Gastrocnemius medialis (tissue), 4 donors: Measurements from ENCODE around the gene ENTPD7. TPM values are rescaled to one million over a fixed set of nuclear protein-coding genes. Genes with fewer than 3 reads are reported as not detected.

Experiments used
- ATAC-seq, 2 donors: fragments of 150-250 bp; one replicate each; pipeline ENCODE4 v1.9.1; 2016
- DNase-seq, 2 donors: peaks; one replicate each; pipeline ENCODE4 v3.0.0-alpha.2; 2019
- H3K27ac ChIP-seq, 4 donors: fragments of 200-600 bp; sonication (generic); 1 replicate in 1 of 4; 2 replicates in 3 of 4; pipeline ENCODE4 v1.5.1; 2016 to 2018; ENCODE audit warnings: mild to moderate bottlenecking in 2 of 4, moderate library complexity in 1 of 4
- H3K27me3 ChIP-seq, 3 donors: fragments of 200-600 bp; sonication (generic) in 2 of 3; 1 replicate in 1 of 3; 2 replicates in 2 of 3; pipeline versions ENCODE4 v1.5.1 to v1.6.0; 2016 to 2019; ENCODE audit warnings: mild to moderate bottlenecking in 1 of 3, moderate library complexity in 1 of 3
- H3K36me3 ChIP-seq, 2 donors: fragments of 200-600 bp; sonication (generic) in 1 of 2; one replicate each; pipeline ENCODE4 v1.5.1; 2017 to 2018
- H3K4me1 ChIP-seq, 2 donors: fragments of 200-600 bp; sonication (generic) in 1 of 2; one replicate each; pipeline ENCODE4 v1.5.1; 2016 to 2017; ENCODE audit warnings: mild to moderate bottlenecking in 2 of 2
- H3K4me3 ChIP-seq, 4 donors: fragments of 200-600 bp; sonication (generic) in 3 of 4; 1 replicate in 1 of 4; 2 replicates in 3 of 4; pipeline ENCODE4 v1.5.1; 2016 to 2019; ENCODE audit warnings: mild to moderate bottlenecking in 2 of 4
- H3K9me3 ChIP-seq, 3 donors: fragments of 200-600 bp; sonication (generic) in 2 of 3; 1 replicate in 1 of 3; 2 replicates in 2 of 3; pipeline ENCODE4 v1.5.1; 2016 to 2019
- CTCF ChIP-seq, 5 experiments: fragments of 450-650 bp in 3 of 5; fragments of 200-600 bp in 2 of 5; sonication (generic) in 2 of 5; IDR thresholded peaks in 4 of 5; conservative IDR thresholded peaks in 1 of 5; 1 replicate in 4 of 5; 2 replicates in 1 of 5; pipeline ENCODE4 v1.5.1; 2016 to 2019; ENCODE audit warnings: antibody characterized with exemption in 5 of 5, mild to moderate bottlenecking in 3 of 5, moderate library complexity in 3 of 5
- POLR2A ChIP-seq, 2 donors: fragments of 450-650 bp; IDR thresholded peaks; one replicate each; pipeline ENCODE4 v1.6.1; 2017; ENCODE audit warnings: antibody characterized with exemption in 2 of 2, mild to moderate bottlenecking in 2 of 2, moderate library complexity in 2 of 2
- in situ Hi-C, 4 donors: fragments of 200-750 bp; cut with MboI; loops; one replicate each; pipeline versions ENCODE4 v1.15.0 to v1.8.0; 2017; ENCODE audit warnings: low sequenced_read_pairs in 4 of 4
- intact Hi-C: fragments of 100-400 bp; cut with DNase I; formaldehyde crosslinking; loops from one replicate; pipeline ENCODE4 v1.15.1; 2023; ENCODE audit warnings: low total_unique reads
- total RNA-seq, 4 donors: library from RNA; depleted of rRNA; stranded (reverse); fragments of >200 nt; gene quantifications; one replicate each; pipeline versions ENCODE4 v1.1.0 to v1.2.3, GENCODE V29; 2016

ENTPD7 gene
- total RNA-seq, 4 donors from 2014 or later, result 0.32 to 1.1 (median 0.76) TPM

- no peak overlapping the region for H3K27ac ChIP-seq
- H3K4me1 ChIP-seq, result no peaks in the 10 kb centered on the region
- DNase-seq, result no peak
- no peak for ATAC-seq
- intact Hi-C loops, result no loop called here
- H3K9me3 ChIP-seq, result no peaks in the 10 kb centered on the region
- in situ Hi-C loops, result no loop called here
- no peaks in the 10 kb centered on the region for H3K27me3 ChIP-seq
- no peaks in the 10 kb centered on the region for H3K36me3 ChIP-seq
- H3K4me3 ChIP-seq, result no peak overlapping the region
- TF ChIP-seq POLR2A (IDR thresholded peaks at IDR 0.05) (no peak), CTCF (IDR thresholded peaks at IDR 0.05 in 4 of 5, conservative IDR thresholded peaks at IDR 0.05 in 1 of 5) (no peak)
Measured at GRCh38 chr10:99671386-99671785, 12.1 kb downstream of the ENTPD7 start.

- DNase-seq, result no peak
- Histone ChIP-seq H3K4me1 (no peaks in the 10 kb centered on the region), H3K27me3 (no peaks in the 10 kb centered on the region), H3K27ac (no peak overlapping the region), H3K36me3 (no peaks in the 10 kb centered on the region), H3K9me3 (no peaks in the 10 kb centered on the region), H3K4me3 (no peak overlapping the region)
- in situ Hi-C loops, result no loop called here
- TF ChIP-seq POLR2A (IDR thresholded peaks at IDR 0.05), result no peak
- TF ChIP-seq CTCF (IDR thresholded peaks at IDR 0.05 in 4 of 5, conservative IDR thresholded peaks at IDR 0.05 in 1 of 5), result no peak
- intact Hi-C loops, result no loop called here
- no peak for ATAC-seq
Measured at GRCh38 chr10:99672884-99673283, 13.6 kb downstream of the ENTPD7 start.

GRCh38 chr10:99673492-99673891 is 14.2 kb downstream of the ENTPD7 start:
- no peak for TF ChIP-seq CTCF (IDR thresholded peaks at IDR 0.05 in 4 of 5, conservative IDR thresholded peaks at IDR 0.05 in 1 of 5)
- no peak for TF ChIP-seq POLR2A (IDR thresholded peaks at IDR 0.05)
- H3K9me3 ChIP-seq, result no peaks in the 10 kb centered on the region
- H3K27ac ChIP-seq, result no peak overlapping the region
- H3K36me3 ChIP-seq, result no peaks in the 10 kb centered on the region
- DNase-seq, result no peak
- in situ Hi-C loops, result no loop called here
- no peak overlapping the region for H3K4me3 ChIP-seq
- no peaks in the 10 kb centered on the region for H3K27me3 ChIP-seq
- H3K4me1 ChIP-seq, result no peaks in the 10 kb centered on the region
- ATAC-seq, result no peak
- intact Hi-C loops, result no loop called here

- no peak for ATAC-seq
- in situ Hi-C loops, result no loop called here
- Histone ChIP-seq H3K9me3 (no peaks in the 10 kb centered on the region), H3K27ac (no peak overlapping the region), H3K4me3 (no peak overlapping the region), H3K36me3 (no peaks in the 10 kb centered on the region), H3K27me3 (no peaks in the 10 kb centered on the region), H3K4me1 (no peaks in the 10 kb centered on the region)
- intact Hi-C loops, result no loop called here
- TF ChIP-seq POLR2A (IDR thresholded peaks at IDR 0.05), result no peak
- no peak for TF ChIP-seq CTCF (IDR thresholded peaks at IDR 0.05 in 4 of 5, conservative IDR thresholded peaks at IDR 0.05 in 1 of 5)
- no peak for DNase-seq
Measured at GRCh38 chr10:99674762-99675161, 15.5 kb downstream of the ENTPD7 start.

- TF ChIP-seq CTCF (IDR thresholded peaks at IDR 0.05 in 4 of 5, conservative IDR thresholded peaks at IDR 0.05 in 1 of 5), result no peak
- no peak for TF ChIP-seq POLR2A (IDR thresholded peaks at IDR 0.05)
- in situ Hi-C loops (no loop called here), intact Hi-C loops (no loop called here)
- no peaks in the 10 kb centered on the region for H3K27me3 ChIP-seq
- ATAC-seq (no peak), DNase-seq (no peak)
- H3K4me3 ChIP-seq, result no peak overlapping the region
- H3K27ac ChIP-seq, result no peak overlapping the region
- H3K4me1 ChIP-seq, result peaks cover 0 to 3% of the 10 kb centered on the region in 2 donors
- no peaks in the 10 kb centered on the region for H3K36me3 ChIP-seq
- H3K9me3 ChIP-seq, result no peaks in the 10 kb centered on the region
Measured at GRCh38 chr10:99676426-99676825, 17.1 kb downstream of the ENTPD7 start.
